ENCODE results near the gene TMTC1. TPM values are rescaled to one million over a fixed set of nuclear protein-coding genes. Genes with fewer than 3 reads are reported as not detected.

TMTC1 gene
- total RNA-seq, 1 experiment from 2014 or later = not detected

GRCh38 chr12:29509503-29509902 is 274.2 kb downstream of the TMTC1 start:
- Mint-ChIP-seq H3K4me3 (ENCODE audit: unreplicated experiment) (no peak overlapping the region), H3K27me3 (ENCODE audit: insufficient read depth, unreplicated experiment) (peaks cover 6% of the 10 kb centered on the region), H3K27ac (ENCODE audit: unreplicated experiment) (no peak overlapping the region), H3K36me3 (ENCODE audit: insufficient read depth, unreplicated experiment) (no peaks in the 10 kb centered on the region), H3K4me1 (ENCODE audit: low read depth, unreplicated experiment) (no peaks in the 10 kb centered on the region), H3K9me3 (ENCODE audit: unreplicated experiment) (no peaks in the 10 kb centered on the region)
- H3K9me3 ChIP-seq = no peaks in the 10 kb centered on the region
- no peaks in the 10 kb centered on the region for H3K27me3 ChIP-seq (replicated peaks; ENCODE audit: control insufficient read depth, insufficient read depth, low read length)
- TF ChIP-seq, protein P1, sequence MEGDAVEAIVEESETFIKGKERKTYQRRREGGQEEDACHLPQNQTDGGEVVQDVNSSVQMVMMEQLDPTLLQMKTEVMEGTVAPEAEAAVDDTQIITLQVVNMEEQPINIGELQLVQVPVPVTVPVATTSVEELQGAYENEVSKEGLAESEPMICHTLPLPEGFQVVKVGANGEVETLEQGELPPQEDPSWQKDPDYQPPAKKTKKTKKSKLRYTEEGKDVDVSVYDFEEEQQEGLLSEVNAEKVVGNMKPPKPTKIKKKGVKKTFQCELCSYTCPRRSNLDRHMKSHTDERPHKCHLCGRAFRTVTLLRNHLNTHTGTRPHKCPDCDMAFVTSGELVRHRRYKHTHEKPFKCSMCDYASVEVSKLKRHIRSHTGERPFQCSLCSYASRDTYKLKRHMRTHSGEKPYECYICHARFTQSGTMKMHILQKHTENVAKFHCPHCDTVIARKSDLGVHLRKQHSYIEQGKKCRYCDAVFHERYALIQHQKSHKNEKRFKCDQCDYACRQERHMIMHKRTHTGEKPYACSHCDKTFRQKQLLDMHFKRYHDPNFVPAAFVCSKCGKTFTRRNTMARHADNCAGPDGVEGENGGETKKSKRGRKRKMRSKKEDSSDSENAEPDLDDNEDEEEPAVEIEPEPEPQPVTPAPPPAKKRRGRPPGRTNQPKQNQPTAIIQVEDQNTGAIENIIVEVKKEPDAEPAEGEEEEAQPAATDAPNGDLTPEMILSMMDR (IDR thresholded peaks at IDR 0.05; ENCODE audit: insufficient read depth in 1 of 2, low read depth in 1 of 2, low read length in 1 of 2, severe bottlenecking in 1 of 2, unreplicated experiment in 1 of 2) = no peak
- DNase-seq = no peak
- POLR2A ChIA-PET = no interaction called here
- BruUV-seq (replicated peaks) = no TSS peak
- 0 out of 2 replicates have a peak, but pooled peaks cover 5% of the 10 kb centered on the region for H3K4me1 ChIP-seq
- no peaks in the 10 kb centered on the region for H3K36me3 ChIP-seq (ENCODE audit: control insufficient read depth, insufficient read depth, low read length)
- no peak overlapping the region for H3K4me3 ChIP-seq (ENCODE audit: low read depth, low read length)
- intact Hi-C loops (cut with micrococcal nuclease; ENCODE audit: unreplicated experiment) = no loop called here
- CTCF ChIA-PET = no interaction called here

DNA sequence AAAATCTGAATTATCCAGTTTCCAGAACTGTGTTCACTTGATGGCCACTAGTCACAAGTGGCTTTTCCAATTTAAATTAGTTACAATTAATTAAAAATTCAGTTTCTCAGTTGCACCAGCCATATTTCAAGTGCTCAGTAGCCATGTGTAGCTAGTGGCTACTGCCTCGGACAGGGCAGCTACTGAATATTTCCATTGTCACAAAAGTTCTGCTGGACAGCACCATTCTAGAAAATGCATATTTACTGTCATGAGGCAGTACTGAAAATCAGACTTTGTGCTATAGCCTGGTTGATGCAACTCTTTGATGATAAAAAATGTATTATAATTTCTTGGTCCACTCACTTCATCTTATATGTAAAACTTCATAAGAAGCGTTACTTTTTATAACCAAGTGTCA is 274.8 kb downstream of the TMTC1 start:
- intact Hi-C loops (cut with micrococcal nuclease; ENCODE audit: unreplicated experiment) = no loop called here
- ChIA-PET POLR2A (no interaction called here), CTCF (no interaction called here)

DNA sequence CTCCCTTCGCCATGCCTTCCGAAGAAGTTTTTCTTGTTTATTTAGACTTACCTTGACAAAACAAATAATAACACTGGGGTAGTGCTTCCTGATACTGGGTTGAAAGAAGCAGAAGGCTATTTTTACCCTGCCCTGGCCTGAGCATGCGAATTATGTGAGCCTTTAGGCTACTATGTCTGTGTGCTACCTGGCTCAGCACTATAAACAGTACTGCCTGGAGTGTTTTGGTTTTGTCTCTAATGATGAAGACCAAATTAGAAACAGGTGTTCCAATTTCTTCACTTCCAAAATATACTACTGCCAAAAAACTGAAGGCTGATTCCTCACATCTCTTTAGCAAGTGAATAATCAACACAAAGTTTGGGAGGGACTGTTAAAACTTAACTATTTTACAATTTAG is 278.6 kb downstream of the TMTC1 start:
- ChIA-PET CTCF (no interaction called here), POLR2A (no interaction called here)
- Mint-ChIP-seq H3K27ac (ENCODE audit: unreplicated experiment) (no peak overlapping the region), H3K4me1 (ENCODE audit: low read depth, unreplicated experiment) (no peaks in the 10 kb centered on the region), H3K27me3 (ENCODE audit: insufficient read depth, unreplicated experiment) (peaks cover 10% of the 10 kb centered on the region), H3K9me3 (ENCODE audit: unreplicated experiment) (no peaks in the 10 kb centered on the region), H3K4me3 (ENCODE audit: unreplicated experiment) (no peak overlapping the region), H3K36me3 (ENCODE audit: insufficient read depth, unreplicated experiment) (no peaks in the 10 kb centered on the region)
- no peak overlapping the region for H3K4me3 ChIP-seq (ENCODE audit: low read depth, low read length)
- 0 out of 2 replicates have a peak, but pooled peaks cover 5% of the 10 kb centered on the region for H3K4me1 ChIP-seq
- TF ChIP-seq, protein P1 (IDR thresholded peaks at IDR 0.05; ENCODE audit: insufficient read depth in 1 of 2, low read depth in 1 of 2, low read length in 1 of 2, severe bottlenecking in 1 of 2, unreplicated experiment in 1 of 2) = no peak
- H3K27me3 ChIP-seq (replicated peaks; ENCODE audit: control insufficient read depth, insufficient read depth, low read length) = no peaks in the 10 kb centered on the region
- intact Hi-C loops (cut with micrococcal nuclease; ENCODE audit: unreplicated experiment) = no loop called here
- H3K36me3 ChIP-seq (ENCODE audit: control insufficient read depth, insufficient read depth, low read length) = no peaks in the 10 kb centered on the region
- BruUV-seq (replicated peaks) = no TSS peak
- no peak for DNase-seq
- no peaks in the 10 kb centered on the region for H3K9me3 ChIP-seq

More for the DNA sequence above, 274.8 kb downstream of the TMTC1 start:
- no peak overlapping the region for H3K4me3 Mint-ChIP-seq (ENCODE audit: unreplicated experiment)
- H3K9me3 Mint-ChIP-seq (ENCODE audit: unreplicated experiment) = no peaks in the 10 kb centered on the region
- no TSS peak for BruUV-seq (replicated peaks)
- no peak overlapping the region for H3K4me3 ChIP-seq (ENCODE audit: low read depth, low read length)
- no peak overlapping the region for H3K27ac Mint-ChIP-seq (ENCODE audit: unreplicated experiment)
- H3K36me3 Mint-ChIP-seq (ENCODE audit: insufficient read depth, unreplicated experiment) = no peaks in the 10 kb centered on the region
- no peaks in the 10 kb centered on the region for H3K9me3 ChIP-seq
- H3K4me1 Mint-ChIP-seq (ENCODE audit: low read depth, unreplicated experiment) = no peaks in the 10 kb centered on the region
- H3K36me3 ChIP-seq (ENCODE audit: control insufficient read depth, insufficient read depth, low read length) = no peaks in the 10 kb centered on the region
- no peaks in the 10 kb centered on the region for H3K27me3 ChIP-seq (replicated peaks; ENCODE audit: control insufficient read depth, insufficient read depth, low read length)
- TF ChIP-seq, protein P1 (IDR thresholded peaks at IDR 0.05; ENCODE audit: insufficient read depth in 1 of 2, low read depth in 1 of 2, low read length in 1 of 2, severe bottlenecking in 1 of 2, unreplicated experiment in 1 of 2) = no peak
- 0 out of 2 replicates have a peak, but pooled peaks cover 5% of the 10 kb centered on the region for H3K4me1 ChIP-seq
- H3K27me3 Mint-ChIP-seq (ENCODE audit: insufficient read depth, unreplicated experiment) = peaks cover 6% of the 10 kb centered on the region
- DNase-seq = no peak
